HG02610 (cell line): Measurements from ENCODE around the gene BTK.

Experiments used
- ATAC-seq: cut with Tn5 transposase; IDR thresholded peaks from one replicate; pipeline ENCODE4 v1.9.1; 2021; ENCODE audit warnings: mild to moderate bottlenecking, moderate library complexity; ENCODE audit not compliant: unreplicated experiment

Gene BTK

DNA sequence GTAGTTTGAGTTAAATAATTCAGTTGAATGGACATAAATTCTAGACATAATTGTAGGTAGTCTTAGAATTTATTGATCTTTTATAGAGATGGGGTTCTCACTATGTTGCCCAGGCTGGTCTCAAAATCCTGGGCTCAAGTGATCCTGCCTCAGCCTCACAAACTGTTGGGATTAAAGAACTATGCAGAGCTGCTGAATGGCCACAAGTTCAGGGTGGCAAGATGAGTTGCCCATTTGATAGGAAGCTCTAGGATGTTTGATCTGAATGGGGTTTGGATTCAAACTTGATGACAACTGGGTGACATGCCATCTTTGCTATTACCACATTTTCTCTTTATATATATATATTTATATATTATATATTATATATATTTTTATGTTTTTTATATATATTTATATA, 8.4 kb upstream of the BTK start:
- no peak for ATAC-seq

DNA sequence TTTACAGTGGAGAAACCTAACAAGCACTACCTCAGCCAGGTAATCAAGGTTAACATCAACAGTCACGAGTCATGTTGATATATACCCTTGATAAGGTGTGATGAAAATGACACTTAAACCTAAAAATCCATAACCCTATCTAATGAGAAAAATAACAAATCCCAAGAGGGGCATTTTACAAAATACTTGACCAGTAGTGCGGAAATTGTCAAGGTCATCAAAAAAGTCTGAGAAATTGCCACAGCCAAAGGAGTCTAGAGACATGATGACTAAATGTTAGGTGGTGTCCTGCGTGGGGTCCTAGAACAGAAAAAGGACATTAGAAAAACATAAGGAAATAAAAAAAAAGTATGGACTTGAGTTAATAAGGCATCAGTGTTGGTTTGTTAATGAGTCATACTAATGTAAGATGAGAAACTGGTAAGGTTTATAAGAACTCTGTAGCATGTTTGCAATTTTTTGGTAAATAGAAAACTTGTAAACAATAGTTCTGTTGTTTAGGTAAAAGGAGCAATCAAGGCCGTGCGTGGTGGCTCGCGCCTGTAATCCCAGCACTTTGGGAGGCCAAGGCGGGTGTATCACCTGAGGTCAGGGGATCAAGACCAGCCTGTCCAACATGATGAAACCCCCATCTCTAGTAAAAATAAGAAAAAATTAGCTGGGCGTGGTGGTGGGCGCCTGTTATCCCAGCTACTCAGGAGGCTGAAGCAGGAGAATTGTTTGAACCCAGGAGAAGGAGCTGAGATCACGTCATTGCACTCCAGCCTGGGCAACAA, 7.7 kb upstream of the BTK start:
- no peak for ATAC-seq

DNA sequence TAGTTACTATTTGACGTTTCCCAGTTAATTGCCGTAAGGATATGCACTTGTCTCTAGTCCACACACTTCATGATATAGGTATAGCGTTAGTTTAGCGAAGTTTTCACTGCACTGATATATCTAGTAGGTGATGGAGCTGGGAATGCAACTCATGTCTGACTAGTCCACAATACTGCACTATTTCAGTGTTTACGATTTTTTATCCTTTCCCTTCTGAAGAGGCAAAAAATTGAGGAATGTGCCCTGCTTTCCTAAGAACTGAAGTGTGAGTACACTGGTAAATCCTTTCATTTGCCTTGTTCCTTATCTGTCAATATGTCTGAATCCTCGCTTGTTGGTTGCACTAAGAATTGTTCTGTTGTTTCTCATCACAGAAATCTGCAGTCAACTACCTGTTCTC, 5.8 kb upstream of the BTK start:
- no peak for ATAC-seq

DNA sequence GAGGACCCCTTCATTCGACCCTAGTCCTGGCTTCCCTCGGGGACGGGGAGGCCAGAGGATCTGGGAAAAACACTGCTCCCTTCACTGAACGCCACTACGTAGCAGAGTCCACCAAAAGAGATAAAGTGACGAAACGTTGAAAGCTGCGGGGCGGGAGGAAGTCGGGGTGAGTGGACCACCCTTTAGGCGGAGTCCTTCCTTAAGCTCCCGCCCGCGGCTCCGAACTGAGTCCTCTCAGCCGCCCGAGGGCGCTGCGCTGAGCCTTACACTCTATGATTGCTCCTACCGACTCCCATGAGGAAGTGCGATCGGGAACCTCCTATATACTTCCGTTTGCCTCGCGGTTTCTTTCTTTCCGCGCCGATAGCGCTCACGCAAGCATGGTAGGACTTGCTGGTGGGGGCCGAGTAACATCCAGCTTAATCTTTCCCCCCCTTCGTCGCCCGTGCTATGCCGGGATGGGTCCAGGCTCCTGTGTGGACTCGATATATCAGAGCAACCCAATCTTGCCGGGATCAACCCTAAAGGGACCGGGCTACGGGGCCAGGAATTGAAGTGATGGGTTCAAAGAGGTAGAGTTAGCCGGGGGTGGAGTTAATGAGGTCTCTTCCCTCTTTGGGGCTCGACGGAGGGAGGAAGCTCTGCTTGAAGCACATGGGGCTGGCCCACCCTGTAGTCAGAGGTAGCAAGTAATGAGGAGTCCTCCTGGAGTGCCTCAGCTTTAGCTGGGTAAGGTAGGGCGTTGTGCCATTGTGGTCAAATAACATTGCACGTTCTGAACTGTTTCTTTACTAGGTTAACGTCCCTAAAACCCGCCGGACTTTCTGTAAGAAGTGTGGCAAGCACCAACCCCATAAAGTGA, 4.9 kb upstream of the BTK start, which contains the start of gene RPL36A:
Gene RPL36A, plus strand, starts transcription at position 348 of the 862 bp plus-strand sequence. Its CDS starts 33 bp downstream, at position 381.
- peak; percentile 86 for ATAC-seq

DNA sequence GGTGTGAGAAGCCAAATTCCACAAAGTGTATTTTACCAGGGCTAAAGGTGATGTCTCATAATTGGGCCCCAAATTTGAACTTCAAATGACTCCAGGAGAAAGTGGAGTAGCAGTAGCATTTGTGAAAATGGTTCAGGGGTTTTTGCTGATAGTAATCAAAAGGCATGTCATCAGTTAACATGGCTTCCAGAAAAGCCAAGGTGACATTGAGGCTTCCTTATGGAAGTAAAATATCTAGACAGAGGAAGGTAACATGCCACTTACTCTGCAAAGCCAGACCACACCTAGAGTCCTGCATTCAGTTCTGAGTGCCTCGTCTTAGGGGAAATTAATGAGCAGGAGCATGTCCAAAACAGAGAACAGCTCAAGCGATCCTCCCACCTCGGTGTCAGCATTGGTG, 2.6 kb upstream of the BTK start:
- ATAC-seq, result no peak

DNA sequence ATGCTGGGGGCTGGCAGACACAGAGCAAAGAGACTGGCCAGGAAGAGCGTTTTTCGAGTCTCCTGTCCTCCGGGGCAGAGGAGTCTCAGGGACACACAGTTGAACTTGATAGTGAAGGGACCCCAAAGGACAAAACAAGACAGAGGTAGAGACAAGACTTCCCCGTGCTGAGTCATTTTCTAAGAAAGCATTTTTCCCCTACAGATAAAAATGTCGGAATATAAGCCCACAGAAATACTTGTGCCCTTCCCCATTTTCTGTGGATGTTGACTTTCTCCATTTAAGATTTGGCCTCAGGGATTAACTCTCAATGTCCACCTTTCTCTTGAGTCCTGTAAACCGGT, 523 bp upstream of the BTK start:
- ATAC-seq, result no peak

DNA sequence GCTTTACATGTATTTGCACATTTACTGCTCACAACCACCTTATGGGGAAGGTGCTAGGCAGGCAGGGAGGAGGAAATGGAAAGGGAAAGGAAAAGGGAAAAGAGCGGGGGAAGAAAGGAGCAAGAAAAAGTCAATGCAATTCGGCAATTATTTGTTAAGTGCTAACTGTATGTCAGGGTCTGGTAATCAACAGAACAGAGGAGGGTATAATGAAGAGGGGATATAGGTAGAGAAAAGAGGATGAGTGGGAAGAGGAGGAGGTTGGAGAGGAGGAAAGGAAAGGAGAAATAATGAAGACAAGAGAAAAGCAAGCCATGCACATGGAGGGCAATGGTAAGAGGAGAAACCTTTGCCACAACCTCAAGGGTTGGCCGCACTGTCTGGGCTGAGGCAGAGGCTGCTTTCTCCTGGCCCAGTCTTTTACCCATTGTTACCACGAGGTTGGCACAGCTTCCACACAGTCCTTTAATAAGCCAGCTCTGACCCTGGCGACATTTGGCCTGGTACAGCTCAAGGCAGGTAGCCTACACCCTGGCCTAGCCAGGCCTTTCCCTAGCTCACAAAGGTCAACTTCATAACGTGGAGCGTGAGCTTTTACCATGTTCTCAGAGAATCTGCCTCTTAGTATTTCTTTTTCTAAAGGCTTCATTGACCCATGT, 836 bp downstream of the BTK start:
- no peak for ATAC-seq

DNA sequence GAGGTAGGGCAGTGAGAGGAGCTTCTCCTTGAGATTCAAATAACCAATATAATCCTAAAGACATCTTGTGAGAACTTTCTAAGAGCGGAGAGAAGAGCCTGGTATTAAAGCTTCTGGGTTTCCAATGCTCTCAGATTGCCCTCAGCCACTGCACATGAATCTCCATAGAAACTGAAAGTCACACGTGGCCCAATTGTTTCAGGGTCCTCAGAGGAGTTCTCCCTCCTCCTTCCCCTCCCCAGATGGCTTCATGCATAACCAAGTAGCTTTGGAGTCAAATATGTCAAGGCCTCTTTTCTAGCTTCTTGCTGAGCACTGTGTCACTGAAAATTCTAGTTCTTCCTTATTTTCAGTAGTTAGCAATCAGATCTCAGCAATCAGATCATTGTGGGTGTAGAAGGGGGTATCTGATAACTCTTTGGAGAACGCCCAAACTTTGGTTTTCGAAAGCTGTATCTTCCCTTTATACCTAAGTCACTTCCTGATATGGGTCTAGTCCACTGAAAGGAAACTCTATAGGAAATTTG, 2.2 kb downstream of the BTK start:
- ATAC-seq, result peak; percentile 81

DNA sequence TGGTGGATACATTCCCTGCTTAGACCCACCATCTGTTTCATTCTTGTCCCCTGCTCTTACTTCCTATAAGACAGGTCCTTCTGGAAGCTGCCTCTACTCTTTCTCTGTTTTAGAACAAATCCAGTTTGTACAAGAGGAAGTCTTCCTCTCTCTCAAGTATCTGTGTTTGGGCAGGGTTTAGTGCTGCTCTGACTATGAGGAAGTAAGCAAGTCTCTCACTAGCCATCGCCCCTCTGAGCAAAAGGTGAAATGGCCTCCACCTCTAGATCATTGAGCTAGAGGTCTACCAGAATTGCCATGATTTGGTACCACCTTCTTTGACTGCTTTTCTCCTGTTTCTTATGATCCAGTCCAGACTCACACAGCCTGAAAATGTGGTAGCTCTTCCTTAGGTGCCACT, 8.4 kb downstream of the BTK start:
- ATAC-seq, result no peak

DNA sequence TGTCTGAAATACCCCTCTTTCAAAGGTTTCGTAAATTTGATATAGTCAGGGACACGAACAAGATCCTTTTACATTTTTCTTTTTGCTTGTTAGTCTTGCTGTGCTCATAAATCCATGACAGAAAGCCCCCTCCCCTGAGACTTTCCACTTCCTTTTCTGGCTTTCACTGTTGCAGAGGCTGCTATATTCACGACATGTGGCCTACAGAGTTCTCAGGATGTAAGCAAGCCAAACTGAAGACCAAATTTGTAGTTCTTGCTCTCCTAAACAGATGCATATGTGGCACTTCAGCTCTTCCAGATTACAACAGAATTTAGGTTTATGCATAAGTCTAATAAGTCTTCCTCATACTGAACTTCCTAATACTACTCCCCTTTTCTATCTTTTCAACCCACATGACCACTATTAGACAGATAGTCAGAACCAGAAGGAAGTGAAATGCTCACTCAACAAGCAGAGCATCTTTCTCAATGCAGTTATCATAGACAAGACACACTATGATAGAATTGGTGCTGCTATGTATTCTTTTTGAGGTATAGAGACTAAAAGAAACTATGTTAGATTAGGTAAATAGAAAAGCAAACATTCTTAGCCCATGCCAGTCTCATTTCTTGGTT, 15.0 kb downstream of the BTK start:
- peak; percentile 83 for ATAC-seq

DNA sequence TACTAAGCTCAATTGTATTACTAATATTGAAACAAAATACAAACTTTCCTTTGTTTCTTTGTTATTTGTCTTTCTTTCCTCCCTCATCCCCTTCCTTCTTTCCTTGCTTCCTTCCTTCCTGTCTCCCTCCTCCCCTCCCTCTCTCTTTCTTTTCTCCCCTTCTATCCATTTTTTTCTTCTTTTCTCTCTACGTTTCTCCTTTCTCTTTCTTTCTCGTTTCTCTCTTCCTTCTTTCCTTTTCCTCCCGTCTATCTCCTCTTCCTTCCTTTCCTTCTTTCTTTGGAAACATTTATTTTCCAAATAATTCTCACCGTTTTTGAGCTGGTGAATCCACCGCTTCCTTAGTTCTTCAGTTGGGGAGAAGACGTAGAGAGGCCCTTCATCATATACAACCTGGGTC, 16.3 kb downstream of the BTK start:
- no peak for ATAC-seq

DNA sequence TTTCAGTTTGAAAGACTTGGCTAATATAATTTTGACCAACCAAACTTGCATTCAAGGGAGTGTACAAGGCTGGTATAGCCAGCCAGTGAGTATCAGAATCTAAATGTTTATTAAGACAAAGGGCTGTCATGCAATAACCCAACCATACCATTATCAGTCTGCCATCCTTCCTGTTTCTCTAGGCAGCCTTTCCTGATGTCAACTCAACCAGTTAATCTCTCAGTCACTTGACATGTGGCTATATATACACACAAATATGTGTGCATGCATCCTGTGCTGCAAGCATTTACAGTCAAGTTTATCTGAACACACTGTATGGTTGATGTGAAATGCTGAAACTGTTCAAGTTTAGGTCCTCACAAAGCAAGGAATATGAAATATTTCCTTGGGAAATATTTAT, 17.2 kb downstream of the BTK start:
- no peak for ATAC-seq

DNA sequence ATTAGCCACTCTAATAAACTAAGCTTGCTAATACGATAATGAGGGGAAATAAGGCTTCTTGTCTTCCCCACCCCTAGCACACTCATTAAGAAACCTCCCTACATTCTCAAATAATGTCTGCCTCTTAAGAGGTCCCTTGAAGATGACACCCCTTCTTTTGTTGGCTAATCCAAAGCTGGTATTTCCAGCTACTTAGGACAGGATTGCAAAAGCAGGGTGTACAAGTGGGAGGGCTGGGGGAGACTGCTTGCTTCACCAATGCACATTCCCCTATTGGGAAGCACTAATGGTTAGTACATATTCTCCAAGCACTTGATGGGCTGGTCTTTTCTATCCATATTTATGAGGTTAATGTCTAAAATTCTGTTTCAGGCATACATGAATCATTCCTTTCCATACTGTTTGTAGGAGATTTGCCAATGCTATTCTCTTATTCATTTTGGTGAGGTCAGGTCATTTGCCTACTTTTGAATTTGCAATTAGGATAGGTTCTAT, 20.6 kb downstream of the BTK start:
- no peak for ATAC-seq

DNA sequence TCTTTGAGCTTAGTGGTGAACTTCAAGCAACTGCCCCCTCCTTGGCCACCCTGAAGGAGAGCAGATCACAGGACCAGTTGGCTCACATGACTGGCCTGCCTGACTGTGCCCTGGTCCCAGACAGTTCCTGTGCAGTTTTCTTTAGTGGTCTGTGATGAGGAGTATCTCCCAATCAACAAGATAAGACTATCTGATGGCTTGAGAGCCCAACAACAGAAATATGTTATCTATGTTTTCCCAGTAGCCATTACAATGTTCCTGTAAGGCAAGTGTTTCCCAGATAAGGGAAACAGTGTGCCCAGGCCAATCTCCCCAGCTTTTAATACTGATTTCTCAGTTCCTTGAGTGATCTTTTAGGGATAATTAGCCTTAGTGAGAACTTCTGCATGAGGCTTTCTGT, 23.2 kb downstream of the BTK start:
- no peak for ATAC-seq

DNA sequence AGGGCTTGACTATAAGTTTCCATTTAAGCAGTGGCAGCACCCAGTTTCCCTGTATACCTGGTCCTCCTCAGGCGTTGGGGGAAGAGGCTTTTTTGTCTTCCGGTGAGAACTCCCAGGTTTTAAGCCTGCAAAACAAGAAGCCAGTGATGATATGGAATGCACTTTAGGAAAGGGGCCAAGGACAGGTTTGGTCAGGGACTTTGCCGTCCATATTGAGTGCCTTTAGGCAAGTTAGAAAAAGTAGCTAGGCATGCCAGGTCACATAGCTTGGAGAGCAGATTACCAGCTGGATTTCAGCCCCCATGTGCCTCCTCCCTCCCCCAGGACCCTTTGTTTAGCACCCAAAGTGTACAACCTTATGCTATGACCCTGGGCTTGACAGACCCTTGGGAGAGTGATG, 23.9 kb downstream of the BTK start:
- no peak for ATAC-seq

DNA sequence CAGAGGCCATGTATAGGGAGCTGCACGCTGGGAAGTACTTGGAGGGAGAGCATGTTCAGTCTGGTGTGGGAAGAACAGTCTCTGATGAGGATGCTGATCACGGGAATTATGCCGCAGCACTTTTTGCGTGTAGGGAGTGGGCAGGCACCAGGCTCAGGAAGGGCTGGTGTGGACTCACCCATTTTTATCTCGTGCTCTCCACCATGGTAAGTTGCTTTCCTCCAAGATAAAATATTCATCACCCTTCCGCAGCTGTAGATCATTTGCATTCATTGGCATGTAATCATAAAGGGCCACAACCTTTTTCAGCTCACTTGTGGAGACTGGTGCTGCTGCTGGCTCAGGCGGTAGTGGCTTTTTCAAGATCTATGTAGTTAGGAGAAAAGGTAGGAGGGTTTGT, 25.6 kb downstream of the BTK start:
- ATAC-seq, result no peak

DNA sequence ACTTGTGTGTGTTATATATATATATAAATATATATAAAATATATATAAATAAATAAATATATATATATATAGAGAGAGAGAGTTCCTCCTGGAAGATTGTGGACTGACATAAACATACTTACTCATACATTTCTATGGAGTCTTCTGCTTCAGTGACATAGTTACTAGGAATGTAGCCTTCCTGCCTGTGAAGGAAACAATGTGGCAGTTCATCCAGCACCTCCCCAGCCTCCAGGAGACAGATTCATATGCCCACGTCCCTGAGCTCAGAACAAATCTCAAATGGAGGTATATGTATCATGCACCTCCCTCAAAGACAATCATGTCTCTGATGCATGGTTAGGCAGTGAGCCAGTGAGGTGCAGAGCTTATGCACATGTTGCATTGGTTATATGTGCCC, 26.0 kb downstream of the BTK start:
- ATAC-seq, result no peak

DNA sequence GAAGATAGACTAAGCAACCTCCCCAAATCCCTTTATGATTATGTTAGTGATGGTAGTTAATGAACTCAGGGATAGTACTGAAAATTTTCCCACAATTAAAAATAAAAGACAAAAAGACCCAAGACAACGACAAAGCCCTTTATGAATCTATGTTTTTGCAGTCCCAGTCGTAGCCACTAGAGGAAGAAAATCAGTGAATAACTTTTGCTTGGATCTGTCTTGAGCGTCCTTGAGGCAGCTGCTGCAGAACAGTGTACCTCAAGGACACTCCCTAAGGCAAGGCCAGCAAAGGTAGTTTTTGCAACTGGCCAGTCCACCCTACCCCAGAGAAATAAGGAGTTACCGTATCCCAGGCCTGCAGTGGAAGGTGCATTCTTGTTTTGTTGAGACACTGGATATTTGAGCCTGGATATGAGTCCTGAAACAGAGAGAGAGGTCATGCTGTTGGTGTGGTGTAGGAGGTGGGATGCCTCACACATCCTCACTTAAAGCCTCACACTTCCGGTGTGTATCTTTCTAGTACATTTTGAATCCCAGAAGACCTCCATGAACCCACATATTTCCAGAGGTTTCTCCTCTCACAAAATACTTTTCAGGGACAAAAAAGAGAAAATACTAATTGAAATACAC, 28.7 kb downstream of the BTK start:
- no peak for ATAC-seq

DNA sequence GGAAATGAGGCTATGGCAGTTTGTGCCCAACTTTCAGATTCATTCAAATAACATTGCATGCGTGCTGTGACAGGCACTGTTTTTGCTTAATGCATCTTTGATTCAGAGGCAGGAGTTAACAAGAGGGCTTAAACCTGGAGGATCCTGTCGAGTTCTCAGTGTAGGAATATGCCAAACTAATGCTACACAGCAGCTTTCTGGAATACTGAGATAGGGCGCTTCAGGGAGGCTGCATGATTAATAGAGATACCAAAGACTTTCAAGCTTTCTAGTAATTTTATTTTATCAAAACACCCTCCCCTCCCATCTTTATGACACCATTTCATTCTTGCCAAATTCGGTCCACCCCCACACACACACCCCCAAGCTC, 36.8 kb downstream of the BTK start:
- ATAC-seq, result no peak

DNA sequence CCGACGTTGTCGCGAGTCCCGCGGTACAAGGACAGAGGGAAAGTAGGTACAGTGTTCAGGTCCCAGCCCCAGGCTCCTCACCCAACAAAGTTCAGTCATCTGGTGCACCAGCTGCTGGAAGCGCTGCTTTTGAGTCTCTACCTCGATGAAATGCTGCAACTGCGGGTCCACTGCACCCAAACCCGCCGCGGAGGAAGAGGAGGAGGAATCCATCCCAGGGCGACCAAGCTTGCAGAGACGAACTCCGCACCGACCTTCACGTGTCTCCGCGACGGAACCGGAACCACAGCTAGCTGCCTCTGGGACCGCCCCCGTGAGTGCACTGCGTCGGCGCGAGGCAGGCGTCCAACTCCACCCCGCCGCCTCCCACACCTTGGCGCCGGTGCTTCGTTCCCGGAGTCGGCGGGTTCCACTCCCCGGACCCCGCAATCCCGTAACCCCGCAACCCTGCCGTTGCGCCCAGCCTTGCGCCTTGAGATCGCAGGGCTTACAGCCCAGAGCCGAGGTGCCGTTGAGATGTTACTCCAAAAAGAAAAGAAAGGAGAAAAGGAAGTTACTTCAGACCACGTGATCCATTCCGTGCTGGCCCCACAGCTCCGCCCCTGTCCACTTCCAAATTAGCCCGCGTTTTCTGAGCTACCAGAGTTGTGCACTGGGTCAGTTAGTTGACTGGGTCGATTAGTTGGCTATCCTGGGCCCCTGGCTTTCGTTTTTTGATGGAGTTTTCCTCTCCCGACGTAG, 37.4 kb downstream of the BTK start, which contains the start of gene TIMM8A:
Gene TIMM8A, minus strand, starts transcription at position 291 of the 741 bp plus-strand sequence. Its CDS starts 78 bp downstream, at position 213.
- ATAC-seq, result peak; percentile 99
